Fibroblast of lung (primary cell): ENCODE data around the gene PUDP. TPM values are rescaled to one million over a fixed set of nuclear protein-coding genes. Genes with fewer than 3 reads are reported as not detected.

Source experiments
- DNase-seq, 2 donors: peaks; one replicate each; pipeline versions ENCODE4 v3.0.0 to v3.0.0-alpha.2; 2010; ENCODE audit warnings: low read depth in 2 of 2
- H2AFZ ChIP-seq: 2 replicates; pipeline ENCODE4 v1.5.1; 2012; ENCODE audit warnings: low read length, control low read depth, inconsistent platforms
- H3K27ac ChIP-seq: 2 replicates; pipeline ENCODE4 v1.5.1; 2011; ENCODE audit warnings: low read length, control low read depth; ENCODE audit not compliant: insufficient read depth
- H3K27me3 ChIP-seq: 2 replicates; pipeline ENCODE4 v1.5.1; 2011; ENCODE audit warnings: mild to moderate bottlenecking, low read length; ENCODE audit not compliant: control insufficient read depth, insufficient read depth
- H3K36me3 ChIP-seq: 2 replicates; pipeline ENCODE4 v1.5.1; 2011; ENCODE audit warnings: low read length; ENCODE audit not compliant: control insufficient read depth, insufficient read depth
- H3K4me1 ChIP-seq: 2 replicates; pipeline ENCODE4 v1.5.1; 2011; ENCODE audit warnings: low read length; ENCODE audit not compliant: control insufficient read depth, insufficient read depth; ENCODE audit errors: extremely low read depth
- H3K4me2 ChIP-seq: 2 replicates; pipeline ENCODE4 v1.5.1; 2011; ENCODE audit warnings: low read length, control low read depth; ENCODE audit not compliant: insufficient read depth; ENCODE audit errors: extremely low read depth
- H3K4me3 ChIP-seq, 4 experiments: fragments of 200-600 bp in 1 of 4; sonication (generic) in 1 of 4; replicated peaks in 1 of 4; 2 replicates each; pipeline ENCODE4 v1.5.1; 2011 to 2016; ENCODE audit warnings: low read length in 4 of 4, low read depth in 3 of 4, mild to moderate bottlenecking in 3 of 4, control low read depth in 2 of 4, inconsistent platforms in 1 of 4, mixed read lengths in 1 of 4; ENCODE audit not compliant: insufficient read depth in 1 of 4; ENCODE audit errors: control extremely low read depth in 1 of 4
- H3K79me2 ChIP-seq: 2 replicates; pipeline ENCODE4 v1.5.1; 2012; ENCODE audit warnings: mild to moderate bottlenecking, low read length, inconsistent platforms; ENCODE audit not compliant: control insufficient read depth, insufficient read depth
- H3K9ac ChIP-seq: 2 replicates; pipeline ENCODE4 v1.5.1; 2011; ENCODE audit warnings: mild to moderate bottlenecking, low read length, control low read depth; ENCODE audit not compliant: insufficient read depth
- H3K9me3 ChIP-seq: 2 replicates; pipeline ENCODE4 v1.5.1; 2012; ENCODE audit warnings: low read depth, low read length; ENCODE audit not compliant: control insufficient read depth, insufficient read depth
- H4K20me1 ChIP-seq: 2 replicates; pipeline ENCODE4 v1.5.1; 2011; ENCODE audit warnings: low read length; ENCODE audit not compliant: control insufficient read depth, insufficient read depth; ENCODE audit errors: extremely low read depth
- EZH2 ChIP-seq: IDR thresholded peaks from 2 replicates; pipeline ENCODE4 v1.5.1; 2012; ENCODE audit warnings: low read length, control low read depth, mild to moderate bottlenecking; ENCODE audit errors: missing control alignments
- polyA plus RNA-seq, 2 donors: library from polyadenylated mRNA; depleted of rRNA in 1 of 2; stranded (reverse) in 1 of 2; unstranded in 1 of 2; fragments of >200 nt; gene quantifications; 2 replicates each; pipeline ENCODE4 v1.2.1, GENCODE V29; 2011 to 2012; ENCODE audit warnings: missing spikeins in 1 of 2
- total RNA-seq: library from RNA; depleted of rRNA; stranded (reverse); fragments of >200 nt; gene quantifications from 2 replicates; pipeline ENCODE4 v1.2.1, GENCODE V29; 2014
- TF ChIP-seq, protein P1 (sequence below), 2 donors: IDR thresholded peaks in 1 of 2; conservative IDR thresholded peaks in 1 of 2; 1 replicate in 1 of 2; 2 replicates in 1 of 2; pipeline ENCODE4 v1.5.1; 2011 to 2012; ENCODE audit warnings: low read length in 2 of 2, control low read depth in 1 of 2, inconsistent platforms in 1 of 2, low read depth in 1 of 2, mild to moderate bottlenecking in 1 of 2

Gene PUDP
- total and polyA plus RNA-seq, 2 donors (not counting 1 experiment from before 2014, with no cell fraction given), result 7.6 to 19.8 TPM

GRCh38 chrX:7154041-7154597 is 6.2 kb upstream of the PUDP start:
- Histone ChIP-seq H3K4me3 (no peak overlapping the region), H4K20me1 (no peaks in the 10 kb centered on the region), H3K27me3 (no peaks in the 10 kb centered on the region), H3K9me3 (no peaks in the 10 kb centered on the region), H3K79me2 (no peaks in the 10 kb centered on the region), H3K9ac (no peak overlapping the region), H3K36me3 (no peaks in the 10 kb centered on the region), H3K4me2 (no peak overlapping the region), H2AFZ (no peak overlapping the region), H3K4me1 (no peaks in the 10 kb centered on the region), H3K27ac (no peak overlapping the region)
- no peak for DNase-seq
- TF ChIP-seq, protein P1, sequence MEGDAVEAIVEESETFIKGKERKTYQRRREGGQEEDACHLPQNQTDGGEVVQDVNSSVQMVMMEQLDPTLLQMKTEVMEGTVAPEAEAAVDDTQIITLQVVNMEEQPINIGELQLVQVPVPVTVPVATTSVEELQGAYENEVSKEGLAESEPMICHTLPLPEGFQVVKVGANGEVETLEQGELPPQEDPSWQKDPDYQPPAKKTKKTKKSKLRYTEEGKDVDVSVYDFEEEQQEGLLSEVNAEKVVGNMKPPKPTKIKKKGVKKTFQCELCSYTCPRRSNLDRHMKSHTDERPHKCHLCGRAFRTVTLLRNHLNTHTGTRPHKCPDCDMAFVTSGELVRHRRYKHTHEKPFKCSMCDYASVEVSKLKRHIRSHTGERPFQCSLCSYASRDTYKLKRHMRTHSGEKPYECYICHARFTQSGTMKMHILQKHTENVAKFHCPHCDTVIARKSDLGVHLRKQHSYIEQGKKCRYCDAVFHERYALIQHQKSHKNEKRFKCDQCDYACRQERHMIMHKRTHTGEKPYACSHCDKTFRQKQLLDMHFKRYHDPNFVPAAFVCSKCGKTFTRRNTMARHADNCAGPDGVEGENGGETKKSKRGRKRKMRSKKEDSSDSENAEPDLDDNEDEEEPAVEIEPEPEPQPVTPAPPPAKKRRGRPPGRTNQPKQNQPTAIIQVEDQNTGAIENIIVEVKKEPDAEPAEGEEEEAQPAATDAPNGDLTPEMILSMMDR (conservative IDR thresholded peaks at IDR 0.05 in 1 of 2, IDR thresholded peaks at IDR 0.05 in 1 of 2; ENCODE audit: low read depth in 1 of 2, low read length in 2 of 2), result no peak
- no peak for TF ChIP-seq EZH2

DNA sequence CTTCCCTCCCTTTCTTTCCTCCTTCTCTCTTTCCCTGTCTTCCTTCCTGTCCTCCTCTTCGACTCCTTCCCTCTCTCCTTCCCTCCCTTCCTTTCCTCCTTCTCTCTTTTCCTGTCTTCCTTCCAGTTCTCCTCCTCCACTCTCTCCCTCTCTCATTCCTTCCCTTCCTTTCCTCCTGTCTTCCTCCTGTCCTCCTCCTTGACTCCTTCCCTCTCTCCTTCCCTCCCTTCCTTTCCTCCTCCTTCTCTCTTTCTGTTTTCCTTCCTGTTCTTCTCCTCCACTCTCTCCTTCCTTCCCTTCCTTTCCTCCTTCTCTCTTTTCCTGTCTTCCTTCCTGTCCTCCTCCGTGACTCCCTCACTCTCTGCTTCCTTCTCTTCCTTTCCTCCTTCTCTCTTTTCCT is 5.3 kb upstream of the PUDP start:
- Histone ChIP-seq H3K9ac (no peak overlapping the region), H2AFZ (no peak overlapping the region), H3K4me1 (no peaks in the 10 kb centered on the region), H4K20me1 (no peaks in the 10 kb centered on the region), H3K79me2 (no peaks in the 10 kb centered on the region), H3K27ac (no peak overlapping the region), H3K36me3 (no peaks in the 10 kb centered on the region), H3K27me3 (no peaks in the 10 kb centered on the region), H3K9me3 (no peaks in the 10 kb centered on the region), H3K4me2 (no peak overlapping the region), H3K4me3 (no peak overlapping the region)
- DNase-seq, result no peak
- TF ChIP-seq EZH2, result no peak
- TF ChIP-seq, protein P1 (conservative IDR thresholded peaks at IDR 0.05 in 1 of 2, IDR thresholded peaks at IDR 0.05 in 1 of 2; ENCODE audit: low read depth in 1 of 2, low read length in 2 of 2), result no peak

- Histone ChIP-seq H3K9ac (no peak overlapping the region), H3K27ac (no peak overlapping the region), H3K36me3 (no peaks in the 10 kb centered on the region), H3K4me1 (no peaks in the 10 kb centered on the region), H3K79me2 (peaks cover 8% of the 10 kb centered on the region), H4K20me1 (no peaks in the 10 kb centered on the region), H3K9me3 (no peaks in the 10 kb centered on the region), H3K4me3 (no peak overlapping the region), H3K4me2 (no peak overlapping the region), H3K27me3 (no peaks in the 10 kb centered on the region), H2AFZ (no peak overlapping the region)
- TF ChIP-seq EZH2, result no peak
- TF ChIP-seq, protein P1 (conservative IDR thresholded peaks at IDR 0.05 in 1 of 2, IDR thresholded peaks at IDR 0.05 in 1 of 2; ENCODE audit: low read depth in 1 of 2, low read length in 2 of 2), result no peak
- DNase-seq, result no peak
These were observed 1.5 kb upstream of the PUDP start for GRCh38 chrX:7149411-7149810.
